Stimulated activated CD8-positive, alpha-beta memory T cell treated with anti-CD3 and anti-CD28 coated beads, Interleukin-7, amount 100 ng/mL, for 48 hours (primary cell): ENCODE measurements around the gene CMIP.

Source experiments
- DNase-seq, 2 donors: peaks; one replicate each; pipeline ENCODE4 v3.0.0-alpha.2; 2020; ENCODE audit warnings: low read depth in 1 of 2; ENCODE audit errors: extremely low read depth in 1 of 2

Gene CMIP

DNA sequence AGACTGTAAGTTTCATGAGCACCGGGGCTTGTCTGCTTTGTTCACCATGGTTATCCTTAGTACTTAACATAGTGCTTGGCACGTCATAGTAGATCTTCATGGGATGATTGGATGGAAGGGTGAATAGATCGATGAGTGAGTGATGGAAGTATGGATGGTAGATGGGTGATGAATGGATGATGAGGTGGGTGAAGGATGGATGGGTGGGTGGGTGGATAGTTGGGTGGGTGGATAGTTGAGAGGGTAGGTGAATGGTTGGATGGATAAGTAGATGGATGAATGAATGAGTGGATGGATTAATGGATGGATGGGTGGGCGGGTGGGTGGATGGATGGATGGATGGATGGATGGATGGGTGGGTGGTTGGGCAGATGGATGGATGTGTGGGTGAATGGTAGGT, 201.3 kb downstream of the CMIP start:
- DNase-seq, result no peak

DNA sequence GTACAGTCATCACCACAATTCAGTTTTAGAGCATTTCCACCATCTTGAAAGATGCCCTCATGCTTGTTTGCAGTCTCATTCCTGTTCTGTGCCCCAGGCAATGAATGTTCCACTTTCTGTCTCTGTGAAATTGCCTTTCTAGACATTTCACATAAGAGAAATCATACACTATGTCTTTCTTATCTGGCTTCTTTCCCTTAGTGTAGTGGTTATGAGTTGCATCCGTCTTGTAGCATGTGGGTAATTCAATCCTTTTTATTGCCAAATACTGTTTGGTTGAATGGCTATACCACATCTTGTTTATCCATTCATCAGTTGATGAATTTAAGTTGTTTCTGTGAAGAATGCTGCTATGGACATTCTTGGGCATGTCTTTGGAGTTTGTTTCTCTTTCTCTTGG, 202.0 kb downstream of the CMIP start:
- DNase-seq, result no peak

DNA sequence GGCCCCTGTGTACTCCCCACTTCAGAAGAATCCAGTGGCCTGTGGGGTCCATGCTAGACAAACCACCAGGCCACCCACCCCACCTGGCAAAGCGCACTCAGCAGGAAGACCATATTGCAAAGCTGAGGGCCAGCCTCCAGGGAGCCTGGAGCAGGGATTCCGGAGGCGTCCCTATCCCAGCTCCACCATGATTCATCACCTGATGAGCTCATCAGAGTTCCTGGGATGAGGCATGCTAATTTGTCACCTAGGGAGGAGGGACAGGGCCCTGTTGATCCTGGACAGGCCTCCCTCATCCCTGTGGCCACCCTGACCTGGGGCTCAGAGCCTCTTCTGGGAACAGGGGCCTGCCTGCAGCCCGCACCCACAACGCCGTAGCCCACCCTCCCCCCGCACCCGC, 202.9 kb downstream of the CMIP start:
- no peak for DNase-seq

DNA sequence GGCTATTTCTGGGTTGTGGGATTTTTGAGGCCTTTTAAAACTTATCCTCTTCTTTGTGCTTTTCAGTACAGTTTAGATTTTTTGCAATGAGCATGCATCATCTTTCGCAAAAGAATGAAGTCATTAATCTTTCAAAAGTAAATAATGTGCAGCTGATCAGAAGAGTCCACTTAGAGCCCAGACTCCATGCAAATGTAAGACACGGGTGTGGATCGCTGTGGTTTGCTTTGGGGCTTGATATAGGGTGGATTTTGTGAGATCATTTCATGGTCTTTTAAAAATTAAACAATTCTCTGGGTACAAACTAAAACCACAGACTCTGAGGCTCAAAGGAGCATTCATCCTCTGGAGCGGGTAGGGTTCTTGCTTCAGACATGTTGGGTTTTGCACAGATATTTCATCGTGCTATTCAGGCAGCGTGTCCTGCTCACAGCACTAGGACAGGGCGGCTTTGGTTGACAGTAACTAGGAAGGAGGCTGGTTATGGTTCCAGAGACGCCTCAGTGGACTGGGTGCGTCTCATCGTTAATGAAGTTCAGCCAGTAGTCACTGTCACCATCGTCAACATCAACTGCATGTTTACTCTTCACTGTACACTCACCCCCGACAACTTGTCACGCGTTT, 205.1 kb downstream of the CMIP start:
- DNase-seq, result no peak

DNA sequence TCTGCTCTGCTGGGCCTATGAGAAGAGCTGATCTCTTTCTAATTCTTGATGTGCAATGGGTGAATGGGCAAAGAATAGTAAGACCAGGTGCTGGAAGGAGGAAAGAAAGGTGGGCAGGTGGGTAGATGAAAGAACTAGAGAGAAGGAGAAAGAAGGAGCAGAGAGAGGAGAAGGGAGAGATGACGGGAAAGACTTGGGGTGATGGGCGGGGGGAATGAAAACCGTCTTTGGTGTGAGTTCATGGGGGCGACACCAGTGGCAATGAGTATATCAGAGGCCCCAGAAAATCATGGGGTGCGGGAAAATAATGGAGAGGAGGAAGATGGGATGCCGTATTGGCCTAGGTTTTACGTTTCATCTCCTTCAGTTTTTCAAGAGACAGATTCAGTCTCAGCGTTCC, 205.7 kb downstream of the CMIP start:
- DNase-seq, result no peak

DNA sequence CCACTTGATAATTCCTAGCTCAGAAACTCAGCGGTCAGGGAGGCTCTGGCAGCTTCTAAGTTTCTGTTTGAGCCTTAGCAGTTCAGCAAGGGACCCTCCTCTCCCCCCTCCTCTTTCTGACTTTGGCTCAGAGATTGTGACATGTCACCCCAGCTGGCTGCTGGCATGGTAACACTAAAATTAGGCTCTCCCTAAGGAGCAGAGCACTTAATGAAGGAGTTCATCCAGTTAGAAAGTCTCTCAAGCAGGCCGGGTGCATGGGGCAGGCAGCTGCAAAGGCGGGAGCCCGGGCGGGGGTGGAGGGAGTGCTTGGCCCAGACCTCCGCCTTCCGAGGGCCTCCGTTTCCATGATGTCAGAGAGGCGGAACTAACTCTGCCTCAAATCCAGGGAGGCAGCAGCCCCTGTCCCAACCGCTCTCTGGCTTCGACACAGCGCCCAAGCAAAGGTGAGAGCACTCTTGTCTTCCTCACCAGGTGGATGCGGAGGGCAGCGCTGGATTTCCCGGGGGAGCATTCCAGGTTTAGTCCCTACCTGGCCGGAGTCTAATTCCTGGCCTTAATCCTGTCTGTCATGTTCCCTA, 206.5 kb downstream of the CMIP start:
- DNase-seq, result no peak

DNA sequence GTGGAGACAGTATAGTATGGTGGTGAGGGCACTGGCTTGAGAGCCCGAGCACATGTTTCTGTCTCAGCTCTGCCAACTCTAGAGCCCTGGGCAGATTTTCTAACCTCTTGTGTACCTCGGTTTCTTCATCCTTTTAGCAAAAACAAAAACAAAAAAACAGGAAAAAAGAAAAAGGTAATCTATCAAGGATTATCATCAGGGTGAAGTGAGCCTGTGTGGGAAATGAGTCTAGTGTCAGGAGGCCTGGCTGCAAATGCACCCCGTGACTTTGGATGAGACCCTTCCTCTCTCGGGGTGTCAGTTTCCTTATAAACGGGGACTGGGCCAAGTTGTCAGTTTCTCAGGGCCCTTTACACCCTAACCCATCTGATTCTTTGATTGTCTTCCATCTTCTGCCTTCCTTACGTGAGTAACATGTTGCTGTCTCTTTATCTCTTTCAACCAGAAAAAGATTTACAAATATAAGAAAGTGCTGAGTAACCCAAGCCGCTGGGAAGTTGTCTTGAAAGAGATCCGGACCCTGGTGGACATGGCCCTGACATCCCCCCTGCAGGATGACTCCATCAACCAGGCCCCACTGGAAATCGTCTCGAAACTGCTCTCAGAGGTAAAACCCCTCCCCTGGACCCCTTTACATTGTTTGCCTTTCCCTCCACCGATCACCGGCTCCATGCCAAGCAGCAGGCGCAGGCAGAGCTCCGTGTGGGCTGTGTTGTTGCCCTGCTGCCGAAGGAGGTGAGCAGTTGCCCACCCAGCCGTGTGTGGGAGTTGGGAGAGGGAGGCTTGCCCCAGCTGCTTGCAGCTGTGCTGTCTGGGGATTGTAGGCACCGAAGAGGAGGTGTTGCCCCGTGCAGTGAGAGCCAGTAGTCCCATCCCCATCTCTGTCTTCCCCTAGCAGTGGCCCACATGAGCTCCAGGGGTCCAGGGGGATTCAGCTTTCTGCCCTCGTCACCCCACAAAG, 207.4 kb downstream of the CMIP start:
- DNase-seq, result no peak

DNA sequence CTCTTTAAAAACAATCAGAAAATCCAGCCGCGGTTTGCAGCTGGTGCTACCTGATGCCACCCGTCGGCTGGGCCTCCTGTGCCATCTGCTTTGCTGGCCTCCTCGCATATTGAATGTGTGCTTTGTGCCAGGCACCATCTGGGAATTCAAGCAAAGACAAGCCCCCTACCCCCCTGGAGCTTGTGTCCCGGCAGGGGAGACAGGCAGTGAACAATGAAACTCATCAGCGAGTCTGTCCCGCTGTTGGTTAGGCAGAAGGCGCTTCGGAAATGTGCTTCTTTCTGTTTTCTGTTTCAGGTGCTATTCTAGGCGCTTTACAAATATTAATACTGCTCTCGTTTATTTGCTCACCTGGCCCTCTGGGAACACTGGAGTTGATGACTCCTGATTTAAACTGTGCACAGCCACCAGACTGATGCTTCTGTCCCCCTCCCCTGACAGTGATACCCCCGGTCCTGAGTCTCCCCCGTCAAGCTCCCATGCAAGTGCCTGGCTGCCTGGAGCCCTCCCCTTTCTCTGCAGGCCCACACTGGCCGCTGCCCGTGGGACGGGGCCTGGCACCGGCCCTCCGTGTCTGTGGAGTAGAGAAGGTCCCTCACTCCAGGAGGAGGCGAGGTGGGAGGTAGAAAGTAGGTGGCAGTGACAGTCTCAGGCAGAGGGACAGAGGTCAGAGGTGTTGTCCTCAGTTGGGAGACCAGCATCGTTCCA, 208.3 kb downstream of the CMIP start:
- no peak for DNase-seq

DNA sequence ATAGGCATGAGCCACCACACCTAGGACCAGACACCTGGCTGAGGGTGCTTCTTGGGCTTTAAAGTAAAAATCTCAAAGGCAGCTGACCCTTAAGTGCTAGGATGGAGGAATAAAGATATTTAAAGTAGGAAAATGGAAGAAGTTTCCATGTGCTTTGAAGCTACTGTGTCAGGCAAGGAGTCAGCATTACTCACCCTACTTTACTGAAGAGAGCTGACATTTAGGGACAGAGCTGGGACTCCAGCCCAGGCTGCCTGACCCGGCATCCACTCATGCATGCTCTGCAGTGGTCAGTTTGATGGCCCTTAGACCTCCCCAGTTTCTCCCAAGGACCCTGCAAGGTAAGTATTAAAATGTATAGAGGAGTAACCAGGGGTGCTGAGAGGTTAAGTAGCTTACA, 209.7 kb downstream of the CMIP start:
- DNase-seq, result no peak

DNA sequence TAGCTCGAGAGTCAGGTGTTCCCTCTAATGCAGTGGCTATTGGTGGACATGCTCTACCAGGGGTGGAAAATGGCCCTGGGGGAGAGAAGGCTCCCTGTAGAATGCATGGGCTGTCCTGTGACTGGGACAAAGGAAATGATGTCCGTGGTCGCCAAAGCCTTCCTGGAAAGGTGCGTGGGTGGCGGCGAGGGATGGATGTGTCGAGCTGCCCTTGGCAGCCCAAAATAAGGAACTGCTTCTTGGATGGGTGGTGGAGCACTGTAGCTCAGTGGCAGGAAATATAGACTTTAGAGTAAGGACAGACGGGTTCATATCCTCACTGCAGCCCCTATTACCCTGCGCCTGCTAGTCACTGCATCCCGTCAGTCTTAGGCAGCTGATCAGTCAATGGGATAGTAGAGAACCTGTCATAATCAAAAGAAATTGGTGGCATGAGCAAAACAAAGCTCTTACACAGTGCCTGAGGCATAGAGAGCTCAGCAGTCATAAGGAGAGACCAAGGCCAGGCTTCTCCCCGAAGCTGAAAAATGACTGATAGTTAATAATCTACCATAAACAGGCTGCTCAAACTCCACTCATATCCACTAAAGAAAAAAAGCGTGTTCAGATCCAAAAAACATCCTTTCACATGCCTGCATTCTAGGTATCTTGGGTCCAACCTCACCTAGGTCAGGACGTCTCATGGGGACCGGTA, 211.0 kb downstream of the CMIP start:
- DNase-seq, result no peak

DNA sequence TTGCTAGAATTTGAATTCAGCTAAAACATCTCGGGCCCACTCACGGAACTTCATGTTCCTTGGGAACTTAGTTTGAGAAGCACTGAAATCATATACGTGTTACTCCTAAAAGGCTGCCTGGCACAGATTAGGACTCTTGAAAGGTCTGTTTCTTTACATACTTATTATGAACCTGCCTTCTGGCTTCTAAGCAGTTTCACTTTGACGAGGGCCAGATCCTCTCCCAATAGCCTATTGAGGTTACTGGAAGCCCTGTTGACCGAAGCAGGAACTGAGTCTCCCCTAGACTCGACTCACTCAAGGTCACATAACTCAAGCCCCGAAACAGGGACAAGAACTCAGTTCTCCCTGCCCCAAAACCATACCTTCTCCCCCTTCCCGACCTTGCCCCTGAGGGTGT, 212.6 kb downstream of the CMIP start:
- no peak for DNase-seq

DNA sequence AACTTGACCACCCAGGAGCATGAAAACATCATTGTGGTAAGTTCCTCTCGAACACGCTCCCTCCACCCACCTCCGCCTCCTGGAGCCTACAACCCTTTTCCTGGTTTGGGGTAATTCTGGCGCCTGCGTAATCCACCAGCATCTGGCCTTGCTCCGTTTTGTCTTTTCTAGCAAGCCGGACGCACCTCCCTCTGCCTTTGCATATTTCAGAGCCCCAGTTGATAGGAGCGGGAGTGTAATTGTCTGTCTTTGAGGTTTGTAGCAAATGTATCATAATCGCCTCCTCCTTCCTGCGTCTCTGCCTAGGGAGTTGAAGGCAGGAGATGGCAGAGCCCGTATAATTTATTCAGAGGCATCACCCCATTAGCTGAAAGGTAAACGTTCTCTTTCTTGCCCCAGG, 213.2 kb downstream of the CMIP start:
- no peak for DNase-seq

DNA sequence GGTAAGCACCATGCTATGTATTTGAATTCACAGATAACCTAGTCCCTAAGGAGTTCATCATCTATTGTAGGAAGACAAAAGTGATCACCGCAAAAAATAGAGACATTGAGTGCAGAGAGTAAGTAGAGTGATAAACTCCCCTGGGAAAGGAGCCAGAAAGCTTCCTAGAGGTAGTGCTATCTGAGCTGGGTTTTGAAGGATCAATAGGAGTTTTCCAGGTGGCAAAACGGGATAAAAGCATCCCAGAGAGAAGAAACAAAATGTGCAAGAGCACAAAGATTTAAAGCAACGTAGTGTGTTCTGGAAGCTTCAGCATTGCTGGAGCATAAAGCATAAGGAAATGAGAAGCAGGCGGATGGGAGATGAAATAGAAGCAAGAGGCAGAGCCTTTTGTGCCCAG, 213.8 kb downstream of the CMIP start:
- no peak for DNase-seq

DNA sequence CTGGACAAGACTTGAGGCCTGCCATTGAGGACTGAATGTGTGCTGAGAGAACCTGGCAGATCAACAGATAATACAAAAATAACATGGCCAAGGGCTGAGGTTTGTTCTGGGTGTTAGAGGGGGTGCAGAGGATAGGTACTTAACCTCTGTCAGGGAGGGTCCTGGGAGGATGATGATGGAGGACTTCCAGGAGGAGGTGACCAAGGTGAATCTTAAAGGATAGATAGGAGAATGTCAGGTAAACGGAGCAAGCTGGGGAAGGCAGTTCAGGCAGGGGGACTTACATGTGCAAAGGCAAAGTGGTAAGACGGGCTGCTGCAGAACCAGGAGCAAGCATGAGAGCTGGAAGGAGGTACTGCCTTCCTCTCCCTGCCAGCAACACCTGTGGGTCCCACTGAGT, 214.6 kb downstream of the CMIP start:
- DNase-seq, result no peak

DNA sequence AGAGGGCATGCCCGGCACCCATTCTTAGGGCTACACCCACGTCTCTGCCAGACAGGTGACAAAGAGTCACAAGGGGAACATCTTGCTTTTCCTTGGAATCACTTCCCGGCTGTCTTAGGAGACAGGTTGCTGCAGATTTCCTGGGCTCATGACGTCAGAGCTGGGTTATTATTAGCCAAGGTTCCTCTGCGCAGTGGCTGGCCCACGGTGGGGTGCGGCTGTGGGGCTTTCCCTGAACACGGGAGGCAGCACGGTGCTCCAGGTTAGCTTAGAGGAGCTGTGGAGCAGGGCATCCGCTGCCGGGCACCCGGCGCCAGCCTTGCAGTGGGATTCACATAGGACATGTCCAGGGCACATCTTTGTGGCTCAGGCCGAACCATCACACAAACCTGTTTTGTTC, 216.5 kb downstream of the CMIP start:
- no peak for DNase-seq

DNA sequence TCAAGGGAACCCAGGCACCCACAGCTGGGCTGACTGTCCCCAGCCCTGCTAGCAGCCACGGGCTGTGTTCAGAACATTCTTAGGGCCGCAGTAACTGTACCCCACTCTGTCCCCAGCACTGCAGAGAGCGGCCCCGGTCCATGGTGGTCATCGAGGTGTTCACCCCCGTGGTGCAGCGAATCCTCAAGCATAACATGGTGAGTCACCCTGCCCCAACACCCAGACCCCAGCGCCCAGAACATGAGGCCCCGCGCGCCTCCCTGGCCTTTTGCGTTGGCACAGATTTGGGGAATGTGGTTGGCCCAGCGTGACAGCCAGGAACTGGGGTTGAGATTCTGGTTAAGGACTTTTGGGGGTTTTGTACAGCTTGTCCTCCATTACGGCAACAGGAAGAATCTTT, 219.5 kb downstream of the CMIP start:
- DNase-seq, result no peak

DNA sequence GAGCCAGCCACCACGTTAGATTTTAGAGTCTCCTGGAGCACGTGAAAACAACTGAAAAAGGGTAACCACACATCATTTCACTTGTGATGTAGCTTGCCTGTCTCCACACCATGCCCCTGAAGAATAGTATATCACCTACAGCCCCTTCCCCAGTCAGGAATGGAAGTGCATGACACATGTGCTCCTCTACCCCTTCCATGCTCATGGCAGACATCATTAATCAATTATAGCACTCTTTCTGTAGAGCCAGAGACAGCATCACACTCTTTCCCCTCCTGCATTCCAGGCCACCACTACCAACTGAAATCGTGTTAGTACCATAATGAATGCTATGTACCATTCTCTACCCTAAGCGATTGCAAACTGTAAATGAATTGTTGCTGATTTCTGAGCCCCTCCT, 221.0 kb downstream of the CMIP start:
- no peak for DNase-seq

DNA sequence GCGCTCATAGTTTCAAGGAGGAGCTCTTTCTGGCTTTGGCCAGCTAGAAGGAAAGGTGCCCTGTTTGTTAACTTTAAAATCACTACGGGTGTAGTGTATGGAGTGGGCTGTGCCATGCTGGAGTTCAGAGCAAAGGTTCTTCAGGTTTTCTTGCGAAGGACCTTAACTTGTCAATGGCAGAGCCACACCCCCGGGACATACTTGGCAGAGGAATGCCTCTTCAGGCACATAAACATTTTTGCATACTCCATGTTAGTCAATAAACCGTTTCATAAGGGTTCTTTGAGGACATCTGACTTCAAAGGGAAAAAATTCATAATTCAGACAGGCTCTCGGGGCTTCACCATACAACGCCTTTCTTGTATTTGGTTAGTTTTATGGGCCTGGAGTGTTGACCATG, 221.5 kb downstream of the CMIP start:
- DNase-seq, result no peak

DNA sequence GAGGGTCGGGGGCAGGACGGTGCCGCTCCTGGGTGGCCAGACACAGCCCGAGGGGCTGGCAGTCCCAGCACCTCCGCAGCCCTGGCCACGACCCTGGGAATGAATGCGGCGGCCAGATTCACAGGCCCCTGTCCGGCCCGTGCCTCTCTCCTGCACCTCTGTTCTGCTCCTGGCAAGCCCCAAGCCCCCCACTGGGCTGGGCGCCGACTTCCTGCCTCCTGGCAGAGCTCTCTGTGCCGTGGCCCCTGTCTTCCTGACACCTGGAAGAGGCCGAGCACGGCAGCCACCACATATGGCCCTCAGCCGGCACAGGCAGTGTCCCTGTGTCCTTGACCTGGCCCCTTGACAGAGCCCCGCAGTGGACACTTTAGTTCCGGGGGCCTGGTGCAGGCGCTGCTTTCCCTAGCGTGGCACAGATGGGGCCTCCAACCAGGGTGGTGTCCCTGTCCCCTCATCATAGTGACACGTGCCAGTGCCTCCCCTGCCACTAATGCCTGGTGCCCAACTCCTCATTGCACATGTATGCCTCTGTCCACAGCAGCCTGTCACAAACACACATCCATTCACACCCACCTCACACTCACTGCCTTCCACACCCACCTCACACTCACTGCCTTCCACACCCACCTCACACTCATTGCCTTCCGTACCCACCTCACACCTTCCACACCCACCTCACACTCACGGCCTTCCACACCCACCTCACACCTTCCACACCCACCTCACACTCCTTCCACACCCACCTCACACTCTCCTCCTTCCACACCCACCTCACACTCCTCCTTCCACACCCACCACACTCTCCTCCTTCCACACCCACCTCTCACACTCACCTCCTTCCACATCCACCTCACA, 223.9 kb downstream of the CMIP start:
- DNase-seq, result no peak
